Glomerular visceral epithelial cell (primary cell): Measurements from ENCODE around the gene TRAK1.

Experiments
- DNase-seq: peaks from one replicate; pipeline ENCODE4 v3.0.0-alpha.2; 2016; ENCODE audit errors: extremely low spot score

TRAK1 gene

DNA sequence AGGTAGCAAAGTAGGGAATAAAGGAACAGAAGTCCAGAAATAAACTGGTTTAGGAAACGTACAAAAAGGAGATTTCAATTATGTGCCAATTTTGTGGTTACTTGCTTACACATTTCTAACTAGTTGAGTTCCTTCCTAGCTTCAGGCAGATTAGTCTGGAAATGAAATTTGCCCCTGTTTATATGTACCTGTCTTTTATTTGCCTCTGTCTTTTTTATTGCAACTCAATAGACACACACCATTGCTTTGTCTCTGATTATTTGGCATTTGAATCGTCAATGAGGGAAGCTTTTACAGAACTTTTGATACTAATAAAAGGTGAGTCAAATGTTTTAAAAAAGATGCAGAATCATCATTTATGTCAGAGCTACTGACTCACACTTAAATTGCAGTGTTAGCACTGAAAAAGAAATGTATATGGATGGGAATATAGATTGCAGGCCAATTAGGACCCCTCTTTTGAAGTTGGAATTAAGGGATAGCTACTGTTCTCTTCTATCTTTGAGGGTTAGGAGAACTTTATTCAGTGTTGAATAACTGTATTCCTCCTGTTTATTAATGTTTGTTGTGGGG, 60.5 kb downstream of the TRAK1 start:
- no peak for DNase-seq

- no peak for DNase-seq
Measured at GRCh38 chr3:42152193-42152592, 61.0 kb downstream of the TRAK1 start.

DNA sequence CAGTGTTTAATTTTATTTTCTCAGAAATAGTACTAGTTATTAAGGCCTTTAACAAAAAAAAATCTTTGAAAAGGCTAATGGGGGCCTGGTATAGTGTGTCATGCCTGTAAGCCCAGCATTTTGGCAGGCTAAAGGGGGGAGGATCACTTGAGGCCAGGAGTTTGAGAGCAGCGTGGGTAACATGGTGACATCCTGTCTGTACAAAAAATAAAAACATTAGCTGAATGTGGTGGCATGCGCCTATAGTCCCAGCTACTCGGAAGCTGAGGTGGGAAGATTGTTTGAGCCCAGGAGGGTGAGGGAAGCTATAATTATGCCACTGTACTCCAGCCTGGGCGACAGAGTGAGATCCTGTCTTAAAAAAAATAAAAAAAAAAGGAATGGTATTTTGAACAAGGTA, 61.9 kb downstream of the TRAK1 start:
- no peak for DNase-seq

DNA sequence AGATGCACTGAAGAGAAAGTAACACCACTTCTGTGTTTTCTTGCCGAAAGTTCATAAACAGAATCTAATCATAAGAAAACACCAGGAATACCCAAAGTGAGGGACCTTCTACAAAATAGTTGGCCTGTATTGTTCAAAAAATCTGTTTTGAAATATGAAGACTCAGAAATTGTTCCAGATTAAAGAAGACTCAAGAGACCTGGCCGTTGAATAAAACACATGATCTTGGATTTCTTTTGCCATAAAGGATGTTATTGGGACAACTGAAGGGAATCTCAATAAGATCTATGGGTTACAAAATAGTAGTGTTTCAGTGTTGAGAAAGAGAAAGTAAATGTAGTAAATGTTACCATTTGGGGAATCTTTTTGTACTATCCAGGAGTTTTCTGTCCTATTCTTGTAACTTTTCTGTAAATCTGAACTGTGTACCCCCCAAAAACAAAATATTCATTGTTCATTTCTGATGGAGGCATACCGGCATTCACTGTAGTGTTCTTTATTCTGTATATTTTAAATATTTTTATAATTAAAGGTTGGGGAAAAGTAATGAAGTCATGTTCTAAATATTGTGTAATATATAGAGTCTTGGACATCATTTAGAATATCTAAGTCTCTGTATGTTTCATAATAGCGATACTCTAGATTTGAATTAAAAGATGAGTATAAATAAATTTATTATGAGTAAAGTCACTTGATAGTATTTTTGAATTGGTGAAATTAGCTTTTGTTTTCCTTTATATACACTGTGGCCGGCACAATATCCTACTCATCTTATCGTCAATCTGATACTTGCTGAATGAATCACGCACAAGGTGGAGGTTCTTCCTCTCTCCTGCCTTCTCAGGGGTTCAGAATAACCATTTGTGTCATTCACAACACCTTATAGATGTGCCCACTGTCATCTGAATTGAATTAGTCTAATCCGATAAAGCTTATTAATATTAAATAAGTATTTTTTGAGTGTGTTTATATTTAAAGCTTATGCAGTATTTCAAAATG, 66.7 kb downstream of the TRAK1 start:
- DNase-seq = no peak

GRCh38 chr3:42159147-42159546, 68.0 kb downstream of the TRAK1 start:
- no peak for DNase-seq

DNA sequence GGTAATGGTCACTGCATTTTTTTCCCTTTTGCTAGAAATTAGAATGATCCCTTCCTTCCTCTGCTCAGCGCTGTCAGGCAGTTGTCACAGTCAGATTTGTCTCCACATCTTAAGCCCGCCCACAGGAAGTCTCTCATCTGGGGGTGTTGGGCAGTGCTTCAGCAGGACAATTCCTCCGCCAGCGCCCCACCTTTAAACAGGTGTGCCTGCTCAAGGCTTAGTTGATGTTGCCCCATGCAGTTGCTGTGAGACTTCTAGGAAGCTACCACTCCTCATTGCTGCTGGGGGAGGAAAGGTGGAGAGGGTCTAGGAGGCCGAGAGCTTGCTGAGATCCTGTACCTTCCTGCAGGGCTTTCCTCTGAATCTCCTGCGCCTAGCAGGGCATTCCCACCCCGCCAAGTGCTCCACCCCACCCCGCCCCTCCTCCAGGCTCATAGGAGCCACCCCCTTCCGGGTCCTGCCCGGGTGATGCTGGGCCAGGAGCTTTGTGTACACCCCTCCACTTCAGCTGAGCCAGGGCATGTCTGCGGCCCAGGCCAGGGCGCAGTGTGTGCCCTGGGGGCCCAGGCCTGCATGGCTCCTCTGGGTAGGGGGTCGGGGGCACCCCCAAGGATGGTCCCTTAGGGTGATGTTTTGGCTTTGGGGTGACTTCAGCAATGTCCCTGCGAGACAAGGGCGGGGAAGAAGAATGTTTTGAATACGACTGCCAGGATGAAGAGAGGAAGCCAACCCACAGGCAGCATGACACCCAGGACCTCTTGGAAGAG, 68.7 kb downstream of the TRAK1 start:
- DNase-seq = no peak

- DNase-seq = peak; percentile 10
Measured at GRCh38 chr3:42161050-42161935, 70.1 kb downstream of the TRAK1 start.

GRCh38 chr3:42162462-42162861, 71.3 kb downstream of the TRAK1 start:
- DNase-seq = no peak

DNA sequence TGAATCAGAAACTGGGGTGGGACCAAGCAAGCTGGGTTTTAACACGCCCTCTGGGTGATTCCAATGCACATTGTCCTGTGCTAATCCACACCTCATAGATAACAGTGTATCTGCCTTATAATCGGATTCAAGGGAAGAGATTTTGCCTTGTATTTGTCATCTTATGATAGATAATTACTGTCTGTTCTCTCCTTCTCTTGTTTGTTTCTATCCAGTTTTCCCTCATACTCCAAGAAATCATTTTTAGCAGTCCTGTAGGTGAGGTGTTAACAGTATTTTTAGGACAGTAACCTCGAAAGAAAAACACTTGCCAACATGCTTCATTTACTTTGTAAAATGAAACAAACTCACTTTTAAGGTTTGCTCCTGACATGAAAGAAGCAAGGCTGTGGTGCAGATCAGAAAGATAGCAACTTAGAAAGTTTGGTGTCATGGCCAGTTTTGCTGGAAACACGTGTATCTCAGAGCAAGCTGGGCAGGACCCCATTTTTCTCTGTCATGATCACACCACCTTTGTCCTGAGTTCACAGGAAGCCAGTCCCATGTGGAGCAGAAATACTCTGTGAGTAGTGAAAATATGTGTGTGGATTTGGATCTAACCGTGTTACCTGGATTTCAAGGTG, 72.6 kb downstream of the TRAK1 start:
- no peak for DNase-seq

DNA sequence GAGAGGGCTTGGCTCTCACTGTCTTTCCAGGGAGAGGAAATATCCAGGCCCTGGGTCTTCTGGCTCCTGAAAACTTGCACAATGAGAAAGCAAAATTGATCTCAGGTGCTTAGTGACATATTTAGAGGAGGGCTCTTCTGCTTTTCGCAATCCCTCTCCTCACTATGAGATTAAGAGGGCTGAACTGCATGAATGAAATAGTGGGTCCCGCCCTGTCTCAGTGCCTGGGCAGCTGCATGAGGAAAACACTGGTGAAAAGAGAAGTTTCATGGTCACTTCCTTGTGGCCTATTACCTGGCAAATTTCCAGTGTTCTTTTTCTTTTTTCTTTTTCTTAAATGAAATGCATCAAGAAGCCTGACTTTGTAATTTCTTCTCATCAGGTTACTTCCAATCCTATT, 73.5 kb downstream of the TRAK1 start:
- DNase-seq = no peak

GRCh38 chr3:42165211-42165610, 74.1 kb downstream of the TRAK1 start:
- DNase-seq = no peak

DNA sequence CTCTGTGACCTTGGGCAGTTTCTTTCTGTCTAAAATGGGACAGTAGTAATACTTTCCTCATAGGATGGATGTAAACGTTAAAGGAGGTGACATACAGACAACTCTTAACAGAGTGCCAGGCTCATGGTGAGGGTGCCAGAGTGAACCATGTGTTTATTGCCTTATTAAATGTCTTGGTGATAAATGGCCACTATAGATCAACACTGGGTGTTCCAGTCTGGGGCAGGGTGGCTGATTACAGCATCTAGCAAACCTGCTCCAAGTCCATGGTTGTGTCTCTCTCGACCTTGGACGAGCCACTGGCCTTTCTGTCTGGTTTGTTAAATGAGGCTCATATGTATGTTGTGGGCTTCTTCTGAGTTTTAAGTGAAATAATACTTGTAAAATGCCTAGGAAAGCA, 75.1 kb downstream of the TRAK1 start:
- DNase-seq = no peak

DNA sequence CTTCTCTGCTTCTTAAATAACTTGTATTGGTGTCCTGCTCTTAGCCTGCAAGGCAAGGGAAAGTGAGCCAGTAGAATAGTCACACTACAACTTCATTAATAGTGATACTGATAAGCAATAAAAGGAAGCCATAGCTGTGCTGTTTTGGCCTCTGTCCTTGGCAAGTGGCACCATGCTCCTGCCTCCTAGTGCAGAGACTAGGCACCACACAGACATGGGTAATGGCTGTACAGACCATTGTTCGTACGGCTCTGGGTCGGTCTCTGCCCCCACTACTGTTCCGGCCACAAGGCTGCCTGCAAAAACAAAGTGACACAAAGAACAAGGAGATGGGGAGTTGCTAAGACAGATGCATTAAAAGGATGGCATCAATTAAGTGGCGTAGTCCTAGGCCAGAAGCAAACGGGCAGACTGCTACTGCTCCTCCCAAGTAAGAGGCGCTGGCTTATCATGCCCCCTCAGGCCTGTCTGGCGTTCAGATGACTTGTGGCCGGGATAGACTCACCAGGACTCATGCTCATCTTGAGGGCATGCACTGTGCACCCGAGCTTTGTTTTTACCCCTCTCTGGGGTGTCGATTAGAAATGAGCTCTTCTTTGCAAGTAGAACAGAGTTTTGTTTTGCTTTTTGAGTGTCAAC, 75.6 kb downstream of the TRAK1 start:
- DNase-seq = no peak

DNA sequence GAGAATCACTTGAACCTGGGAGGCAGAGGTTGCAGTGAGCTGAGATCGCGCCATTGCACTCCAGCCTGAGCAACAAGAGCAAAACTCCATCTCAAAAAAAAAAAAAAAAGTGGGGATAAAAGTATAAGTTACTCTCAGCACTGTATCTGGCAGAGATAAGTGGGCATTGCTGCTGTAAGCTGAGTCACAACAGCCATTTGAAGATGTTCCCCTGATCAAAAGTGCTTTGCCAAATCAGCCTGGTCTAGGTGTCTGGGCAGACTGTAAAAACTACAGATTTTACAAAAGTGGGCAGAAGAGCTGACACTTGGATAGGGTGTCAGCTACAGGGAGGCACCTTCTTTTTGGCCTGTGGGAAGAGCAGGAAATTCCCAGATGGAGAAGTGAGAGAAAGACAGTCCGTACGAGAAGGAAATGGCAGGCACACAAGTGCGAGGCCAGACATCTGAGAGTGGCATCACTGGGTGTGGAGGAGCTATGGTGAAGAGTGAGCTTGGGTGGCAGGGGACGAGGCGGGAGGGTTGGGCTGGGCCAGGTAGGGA, 78.5 kb downstream of the TRAK1 start:
- no peak for DNase-seq

DNA sequence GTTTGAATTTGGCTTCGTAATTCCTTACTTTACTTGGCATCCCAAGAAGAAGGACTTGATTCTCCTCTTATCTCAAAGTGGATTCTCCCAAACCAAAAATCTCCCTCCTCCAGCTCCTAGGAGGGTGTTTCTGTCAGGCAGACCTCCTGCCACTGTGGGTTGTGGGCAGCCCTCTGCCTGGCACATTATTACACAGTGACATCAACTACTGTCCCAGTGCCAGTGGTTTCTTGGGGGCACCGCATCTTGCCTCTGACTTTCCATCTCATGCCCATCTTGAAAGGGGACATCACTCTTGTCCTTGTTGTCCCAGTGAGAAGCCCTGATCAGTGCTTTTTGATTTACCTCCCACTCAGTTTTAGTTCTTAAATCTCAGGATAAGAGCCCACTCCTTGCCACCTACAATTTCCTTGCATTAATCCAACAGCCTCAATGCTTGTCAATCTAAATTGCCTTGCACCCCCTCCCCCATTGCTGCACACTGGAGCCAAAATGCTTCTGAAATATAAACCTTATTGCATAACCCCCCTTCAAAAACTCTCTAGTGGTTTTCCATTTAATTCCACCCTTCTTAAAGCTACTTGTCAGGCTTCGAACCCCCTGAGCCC, 81.0 kb downstream of the TRAK1 start:
- no peak for DNase-seq

- no peak for DNase-seq
Measured at GRCh38 chr3:42173307-42173706, 82.2 kb downstream of the TRAK1 start.

DNA sequence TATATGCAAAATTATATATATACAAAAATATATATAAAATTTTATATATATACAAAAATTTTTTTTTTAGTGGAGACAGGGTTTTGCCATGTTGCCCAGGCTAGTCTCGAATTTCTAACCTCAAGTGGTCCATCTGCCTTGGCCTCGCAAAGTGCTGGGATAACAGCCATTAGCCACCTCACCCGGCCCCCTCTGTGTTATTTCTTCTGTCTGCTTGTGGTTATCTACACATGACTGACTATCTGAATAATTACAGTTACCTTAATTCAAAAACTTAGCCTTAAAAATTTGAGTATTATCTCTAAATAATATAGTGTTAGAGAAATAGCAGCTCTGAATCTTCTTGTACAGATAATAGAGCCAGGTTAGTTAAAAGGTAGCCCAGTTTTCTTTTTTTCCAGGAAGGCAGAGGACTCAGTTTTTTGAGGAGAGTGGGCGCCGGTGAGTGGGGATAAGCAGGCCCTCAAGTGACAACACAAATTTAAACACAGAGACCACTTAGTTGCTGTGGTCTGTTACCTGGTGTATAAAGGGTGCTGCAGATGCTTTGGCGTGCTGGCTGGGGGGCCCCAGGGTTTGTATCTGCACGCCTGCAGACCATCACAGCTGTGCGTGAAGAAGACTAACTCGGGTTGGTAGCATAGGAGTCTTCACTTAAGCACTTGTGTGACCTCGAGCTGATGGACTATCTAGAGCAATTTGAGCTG, 83.7 kb downstream of the TRAK1 start:
- DNase-seq = no peak

GRCh38 chr3:42175386-42176240, 84.5 kb downstream of the TRAK1 start:
- no peak for DNase-seq
